Stimulated activated CD4-positive, alpha-beta T cell treated with anti-CD3 and anti-CD28 coated beads, Interleukin-2, amount 100 ng/mL, for 24 hours (primary cell): ENCODE results near the gene BAG5.

ENCODE experiments used
- DNase-seq, 2 donors: peaks; one replicate each; pipeline ENCODE4 v3.0.0-alpha.2; 2020

The BAG5 gene

DNA sequence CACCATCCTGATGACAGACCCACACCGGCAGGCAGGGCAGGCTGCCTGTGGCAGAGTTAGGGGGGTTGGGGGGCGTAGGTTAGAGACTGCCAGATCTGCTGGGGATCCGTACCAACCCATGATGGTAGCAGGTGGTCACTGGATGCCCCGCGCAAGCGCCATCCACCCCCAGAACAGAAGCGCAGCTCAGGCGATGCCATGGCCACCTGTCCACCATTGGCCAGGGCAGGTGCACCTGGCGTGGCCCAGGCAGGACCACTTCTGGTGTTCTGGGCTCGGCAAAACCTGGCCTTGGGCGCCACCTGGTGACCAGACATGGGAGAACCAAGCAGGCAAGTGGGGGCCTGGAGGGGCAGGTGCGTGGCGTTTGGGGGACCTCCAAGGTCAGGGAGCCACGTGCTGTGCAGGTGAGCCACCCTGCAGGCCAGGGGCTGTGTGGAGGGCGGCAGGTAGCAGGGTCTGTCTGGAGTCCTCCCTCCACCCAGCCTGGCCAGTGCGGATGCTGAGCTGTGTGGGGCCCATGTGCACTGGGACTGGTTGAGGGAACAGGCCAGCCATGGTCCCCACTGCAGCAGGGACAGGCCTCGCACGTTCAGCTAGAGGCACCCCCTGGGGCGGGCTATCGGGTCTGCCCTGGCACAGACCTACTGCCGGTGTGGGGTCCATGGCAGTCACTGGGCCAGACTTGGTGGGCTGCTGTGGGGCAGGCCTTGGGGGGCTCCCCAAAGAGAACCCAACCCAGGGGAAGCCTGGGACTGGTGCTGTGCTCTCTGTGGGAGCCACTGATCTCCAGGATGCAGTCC, 15.6 kb downstream of the BAG5 start:
- peak; percentile 82 to 83 for DNase-seq

DNA sequence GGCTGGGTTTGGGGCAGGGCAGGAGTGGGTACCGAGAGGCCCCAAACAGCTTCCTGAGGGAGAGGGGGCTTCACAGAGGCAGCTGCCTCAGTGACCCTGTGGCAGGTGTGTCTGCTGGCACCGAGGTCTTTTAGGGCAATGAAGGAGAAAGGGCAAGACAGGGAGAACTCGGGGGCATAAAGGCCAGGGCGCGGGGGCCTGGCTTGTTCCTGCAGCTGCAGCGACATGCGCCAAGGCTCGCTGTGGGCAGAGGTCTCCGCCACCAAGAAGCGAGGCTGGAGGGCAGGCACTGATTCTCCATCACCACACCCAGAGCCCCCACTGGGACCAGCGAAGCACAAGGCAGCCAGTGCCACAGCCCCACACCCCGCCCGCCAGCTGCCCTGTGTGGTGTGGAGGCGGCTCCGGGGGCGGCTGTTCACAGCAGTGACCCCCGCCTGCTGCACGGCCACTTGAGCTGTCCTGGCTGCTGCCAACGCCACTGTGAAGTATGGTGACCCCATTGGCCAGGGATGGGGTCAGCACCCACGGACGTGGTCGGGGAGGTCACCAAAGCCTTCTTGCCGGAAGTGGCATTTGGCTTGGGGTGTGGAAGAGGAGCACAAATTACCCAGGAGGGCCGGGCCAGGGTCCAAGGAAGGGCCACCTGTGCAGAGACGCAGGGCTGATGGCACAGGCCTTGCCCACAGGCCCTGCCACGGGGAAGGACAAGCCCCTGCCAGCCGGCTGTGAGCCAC, 16.4 kb downstream of the BAG5 start:
- DNase-seq, result no peak

DNA sequence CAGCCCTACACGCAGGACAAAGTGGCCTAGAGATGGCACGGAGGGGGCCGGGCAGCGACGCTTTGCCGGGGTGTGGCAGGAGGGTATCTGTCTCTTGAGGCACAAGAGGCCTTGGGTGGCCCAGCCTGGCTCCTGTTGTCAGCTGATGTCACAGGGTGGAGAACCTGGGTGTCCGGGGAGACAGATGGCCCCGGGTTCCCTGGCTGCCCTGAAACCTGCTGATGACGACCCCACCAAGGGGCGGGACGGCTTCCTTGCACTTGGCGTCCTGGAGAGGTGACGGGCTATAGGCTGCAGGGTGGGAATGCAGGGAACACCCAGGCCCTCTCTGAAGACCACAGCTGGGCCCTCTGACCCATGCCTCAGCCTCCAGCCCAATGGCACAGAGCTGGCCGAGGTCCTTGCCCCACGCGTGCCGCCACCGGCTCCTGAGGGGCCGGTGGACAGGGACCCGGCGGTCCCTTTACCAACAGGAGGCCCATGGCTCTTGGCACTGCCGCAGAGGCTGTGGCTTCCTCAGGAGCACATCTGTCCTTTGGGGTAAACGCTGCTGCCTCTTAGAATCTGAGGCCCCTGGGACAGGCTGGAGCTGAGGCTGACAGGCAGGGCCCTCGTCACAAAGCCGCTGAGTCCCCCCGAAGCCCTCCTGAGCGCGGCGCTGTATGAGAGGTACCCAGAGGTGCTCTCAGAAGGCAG, 17.1 kb downstream of the BAG5 start:
- no peak for DNase-seq

DNA sequence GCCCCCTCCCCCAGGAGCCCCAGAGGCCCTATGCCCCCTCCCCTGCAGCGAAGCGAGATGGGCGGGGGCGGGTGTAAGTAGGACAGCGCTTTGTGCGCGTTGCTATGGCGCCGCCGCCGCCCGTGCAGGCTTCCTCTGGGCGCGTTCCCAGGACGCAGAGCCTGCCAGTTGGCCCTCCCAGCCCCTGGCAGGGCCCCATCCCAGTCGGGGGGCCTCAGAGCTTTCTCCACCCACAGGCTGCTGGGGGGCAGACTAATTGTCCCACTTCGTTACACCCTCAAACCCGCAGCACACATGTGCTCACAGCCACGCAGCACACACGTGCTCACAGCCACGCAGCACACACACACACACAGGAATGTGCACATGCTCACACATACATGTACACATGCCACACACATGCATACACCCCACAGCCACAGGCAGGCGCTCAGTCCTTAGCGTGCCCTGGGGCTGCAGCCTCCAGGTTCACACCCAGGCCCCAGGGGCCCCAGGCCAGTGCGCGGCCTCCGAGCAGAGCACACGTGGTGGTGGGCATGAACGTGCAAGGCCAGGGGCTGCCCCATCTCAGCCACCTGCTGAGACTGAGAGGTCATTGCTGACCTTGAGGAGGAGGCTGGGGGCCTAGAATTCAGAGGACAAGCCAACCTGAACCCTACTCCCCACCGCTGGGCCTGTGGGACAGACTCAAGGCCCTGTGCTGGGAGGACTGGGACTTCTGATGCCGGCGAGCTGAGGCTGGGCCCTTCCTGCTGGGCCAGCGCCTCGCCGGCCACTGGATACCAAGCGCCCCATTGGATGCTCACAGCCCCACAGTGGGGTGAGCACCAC, 17.9 kb downstream of the BAG5 start:
- no peak for DNase-seq

DNA sequence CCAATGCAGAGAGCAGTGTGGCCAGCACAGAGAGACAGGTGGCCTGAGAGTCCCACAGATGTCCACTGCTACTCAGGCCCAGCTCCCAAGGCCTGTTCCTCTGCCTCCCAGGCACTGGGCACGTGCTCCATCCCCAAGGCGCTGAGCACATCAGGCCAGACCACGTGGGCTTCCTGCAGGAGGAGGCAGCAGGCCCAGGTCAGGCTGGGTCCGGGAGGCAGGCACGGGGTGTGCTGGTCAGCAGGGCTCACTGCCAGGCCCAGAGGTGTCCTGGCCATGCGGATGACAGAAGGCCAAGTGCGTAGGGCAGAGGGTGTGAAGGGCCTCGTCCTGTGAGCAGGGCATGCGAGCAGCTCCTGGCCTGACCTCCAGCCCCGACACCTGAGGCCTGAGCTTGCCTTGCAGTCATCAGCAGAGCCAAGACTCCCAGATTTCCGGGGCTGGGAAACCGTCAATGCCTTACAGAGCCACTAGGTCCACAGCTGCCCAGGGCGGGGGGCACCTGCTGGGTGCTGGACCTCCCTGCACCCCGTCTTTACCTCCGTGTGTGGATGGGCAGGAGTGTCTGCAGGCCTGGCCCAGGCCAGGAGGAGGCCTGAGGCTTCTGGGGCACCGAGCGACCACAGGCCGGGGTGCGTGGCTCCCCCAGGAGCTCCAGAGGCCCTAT, 18.6 kb downstream of the BAG5 start:
- no peak for DNase-seq

DNA sequence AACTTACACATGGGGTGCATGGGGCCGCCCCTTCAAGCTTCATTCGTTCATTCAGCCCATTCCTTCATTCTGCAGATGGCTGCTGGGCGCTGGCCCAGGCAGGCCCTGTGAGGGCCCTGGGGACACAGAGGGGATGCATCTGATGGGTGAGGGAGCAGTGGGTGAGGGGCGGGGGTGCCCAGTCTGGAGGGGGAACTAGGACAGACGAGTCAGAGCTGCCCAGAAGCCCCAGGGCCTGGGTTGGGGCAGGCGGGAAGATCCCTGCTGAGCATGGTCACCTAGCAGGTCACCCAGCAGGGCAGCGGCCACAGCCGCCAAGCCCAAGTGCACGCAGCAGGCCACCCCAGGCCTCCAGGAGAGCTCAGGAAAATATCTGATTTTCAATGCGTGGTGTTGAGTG, 19.3 kb downstream of the BAG5 start:
- DNase-seq, result no peak

DNA sequence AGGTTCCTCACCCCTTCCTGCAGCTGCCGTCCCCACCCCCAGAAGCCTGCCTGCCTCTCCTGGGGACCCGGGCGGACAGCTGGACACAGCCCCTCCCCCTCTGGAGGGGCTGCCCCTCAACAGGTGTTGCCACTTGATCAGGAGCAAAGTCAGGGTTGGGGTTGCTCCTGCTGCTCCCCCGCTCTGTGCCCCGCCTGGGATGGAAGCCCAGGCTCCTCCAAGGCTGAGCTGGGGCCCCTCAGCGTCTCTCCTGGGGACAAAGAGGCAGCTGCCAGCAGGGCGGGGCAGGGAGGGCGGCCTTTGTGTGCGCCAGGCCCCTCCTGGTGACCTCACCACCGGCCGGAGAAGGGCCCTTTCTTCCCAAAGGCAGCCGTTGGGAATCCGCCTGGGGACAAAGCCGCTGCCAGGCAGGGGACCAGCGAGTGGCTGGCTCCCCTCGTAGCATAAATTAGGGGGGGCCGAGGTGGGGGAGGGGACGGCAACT, 19.8 kb downstream of the BAG5 start:
- DNase-seq, result no peak

DNA sequence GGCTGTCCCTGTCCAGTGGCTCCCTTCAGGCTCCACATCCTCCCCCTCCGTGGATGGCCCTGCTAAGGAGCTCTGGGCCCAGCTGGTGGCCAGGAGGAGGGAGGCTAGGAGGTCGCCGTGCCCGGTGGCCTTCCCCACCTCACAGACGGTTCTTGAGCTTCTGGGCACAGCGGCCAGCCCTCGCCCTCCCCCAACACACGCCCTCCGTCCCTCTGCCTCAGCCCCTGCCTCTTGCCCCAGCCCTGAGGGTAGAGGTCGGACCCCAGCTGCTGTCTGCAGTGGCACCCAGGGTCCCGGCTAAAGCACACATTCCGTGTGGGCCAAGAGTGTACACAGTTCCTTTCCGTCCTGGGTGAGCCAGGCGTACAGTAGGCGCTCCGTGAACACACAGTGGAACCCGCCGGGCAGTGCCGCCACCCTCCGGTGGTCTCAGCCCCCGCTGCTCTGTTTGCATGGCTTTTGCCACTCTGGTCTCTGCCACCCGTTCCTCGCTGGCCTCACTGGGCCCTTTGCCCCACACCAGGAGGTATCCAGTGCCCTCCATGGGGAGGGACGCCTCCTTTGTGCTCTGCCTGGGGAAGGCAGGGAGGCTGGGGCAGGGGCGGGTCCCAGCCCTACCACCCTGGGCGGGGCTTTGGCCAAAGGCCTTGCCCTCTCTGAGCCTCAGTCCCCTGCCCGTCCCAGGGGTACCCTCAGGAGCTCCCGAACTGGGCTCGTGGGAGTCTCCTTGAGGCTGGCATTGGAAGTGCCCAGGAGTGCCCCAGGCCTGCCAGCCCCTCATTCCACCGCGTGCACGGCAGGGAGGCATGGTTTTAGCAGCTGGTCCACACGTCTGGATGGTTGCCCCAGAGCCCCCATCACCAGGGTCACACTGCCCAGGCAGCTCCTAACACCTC, 20.5 kb downstream of the BAG5 start:
- DNase-seq, result no peak

DNA sequence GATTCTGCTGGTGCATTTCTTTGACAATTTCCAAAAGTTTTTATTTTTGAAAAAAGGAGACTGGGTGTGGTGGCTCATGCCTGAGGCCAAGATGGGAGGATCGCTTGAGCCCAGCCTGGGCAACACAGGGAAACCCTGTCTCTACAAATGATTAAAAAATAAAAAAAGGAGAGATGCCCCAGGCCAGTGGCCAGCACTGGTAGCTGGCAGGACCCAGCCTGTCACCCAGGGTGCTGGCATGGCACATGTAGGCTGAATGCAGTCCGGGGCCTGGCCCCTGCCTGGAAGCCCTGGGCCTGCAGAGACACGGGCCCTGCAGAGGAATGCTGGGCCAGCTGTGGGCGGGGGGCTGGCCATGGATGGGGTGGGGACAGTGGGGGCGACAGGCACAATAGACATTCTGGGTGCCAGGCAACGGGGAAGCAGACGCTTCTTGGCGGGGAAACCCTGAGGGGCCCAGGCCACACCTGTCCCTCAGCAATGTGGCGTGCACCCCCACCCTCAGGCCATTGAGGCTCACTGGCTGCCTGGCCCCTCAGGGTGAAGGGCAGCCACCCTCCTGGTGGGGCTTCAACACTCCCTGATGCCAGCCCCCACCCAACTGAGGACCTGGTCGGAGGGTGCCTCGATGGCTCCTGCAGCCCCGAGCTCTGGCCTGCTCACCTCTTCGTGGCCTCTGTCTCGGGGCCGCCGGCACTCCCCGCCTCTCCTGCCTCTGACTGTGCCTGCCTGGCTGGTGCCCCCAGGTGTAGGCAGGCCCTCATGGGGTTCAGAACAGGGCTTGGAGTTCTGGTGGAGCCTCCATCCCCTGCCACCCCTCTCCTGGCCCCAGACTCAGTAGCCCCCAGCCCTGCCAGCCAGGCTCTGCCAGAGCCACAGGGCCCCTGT, 21.4 kb downstream of the BAG5 start:
- DNase-seq, result no peak

DNA sequence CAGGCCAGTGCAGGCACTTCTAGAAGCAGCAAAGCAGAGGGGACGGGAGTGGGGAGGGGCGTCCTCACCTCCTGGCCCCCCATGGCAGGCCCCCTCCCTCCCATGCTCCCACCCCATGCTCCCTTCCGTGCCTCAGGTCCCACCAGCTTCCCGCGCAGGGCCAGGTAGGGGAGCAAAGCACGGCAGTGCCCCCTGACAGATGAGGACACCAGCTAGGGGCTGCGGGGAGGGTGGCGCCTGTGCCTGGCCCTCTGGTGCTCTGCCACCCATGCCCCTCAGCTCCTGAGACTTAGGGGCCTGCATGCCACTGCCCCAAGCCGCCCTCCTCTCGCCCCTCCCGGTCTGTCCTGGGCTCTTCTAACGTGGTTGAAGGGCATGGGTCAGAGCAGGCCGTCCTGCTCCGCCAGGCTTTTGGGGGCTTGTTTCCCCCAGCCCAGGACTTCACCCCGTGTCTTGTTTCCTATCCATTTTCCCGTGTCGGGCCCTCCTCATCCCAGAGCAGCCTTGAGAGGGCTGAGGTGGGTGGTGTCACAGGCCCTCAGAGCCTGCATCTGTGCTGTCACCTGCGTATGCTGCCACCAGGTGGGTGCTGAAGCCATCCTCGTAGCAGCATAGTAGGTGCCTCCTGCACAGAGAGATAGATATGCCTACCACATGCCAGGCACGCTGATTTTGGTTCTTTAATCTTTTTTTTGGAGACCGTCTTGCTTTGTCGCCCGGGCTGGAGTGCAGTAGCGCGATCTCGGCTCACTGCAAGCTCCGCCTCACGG, 23.2 kb downstream of the BAG5 start:
- no peak for DNase-seq

DNA sequence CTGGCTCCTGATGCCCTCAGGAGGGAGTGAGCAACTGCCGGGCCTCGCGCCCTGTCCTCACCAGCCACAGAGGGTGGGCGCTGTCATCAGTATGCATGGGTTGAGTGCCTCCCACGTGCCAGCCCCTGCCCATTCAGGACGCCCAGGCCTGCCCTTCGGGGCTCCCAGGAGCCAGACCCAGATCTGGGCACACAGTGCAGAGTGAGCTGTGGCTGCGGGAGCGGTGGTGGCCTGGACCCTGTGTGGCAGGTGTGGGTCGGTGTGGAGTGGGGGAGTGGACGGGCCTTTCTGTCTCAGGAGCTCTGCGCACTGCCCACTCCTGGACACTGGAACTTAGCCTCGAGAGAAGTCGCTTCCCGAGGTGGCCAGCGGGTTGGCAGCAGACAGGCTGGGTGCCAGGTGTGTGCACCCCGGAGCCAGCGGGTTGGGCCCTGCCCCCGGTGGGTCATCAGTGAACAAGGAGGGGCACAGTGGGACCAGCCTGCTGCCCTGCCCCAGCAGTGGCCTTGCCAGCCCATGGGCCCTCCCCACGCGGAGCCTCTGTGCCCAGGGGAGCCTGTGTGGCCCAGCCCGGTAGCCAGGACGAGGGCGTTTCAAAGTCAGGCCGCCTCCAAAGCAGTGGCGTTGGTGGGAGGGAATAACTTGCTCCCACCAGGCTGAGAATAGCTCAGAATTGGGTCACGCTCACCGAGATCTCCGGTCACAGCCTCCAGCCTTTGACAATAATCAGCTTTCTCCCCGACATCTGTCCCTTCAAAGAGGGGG, 24.0 kb downstream of the BAG5 start:
- no peak for DNase-seq

DNA sequence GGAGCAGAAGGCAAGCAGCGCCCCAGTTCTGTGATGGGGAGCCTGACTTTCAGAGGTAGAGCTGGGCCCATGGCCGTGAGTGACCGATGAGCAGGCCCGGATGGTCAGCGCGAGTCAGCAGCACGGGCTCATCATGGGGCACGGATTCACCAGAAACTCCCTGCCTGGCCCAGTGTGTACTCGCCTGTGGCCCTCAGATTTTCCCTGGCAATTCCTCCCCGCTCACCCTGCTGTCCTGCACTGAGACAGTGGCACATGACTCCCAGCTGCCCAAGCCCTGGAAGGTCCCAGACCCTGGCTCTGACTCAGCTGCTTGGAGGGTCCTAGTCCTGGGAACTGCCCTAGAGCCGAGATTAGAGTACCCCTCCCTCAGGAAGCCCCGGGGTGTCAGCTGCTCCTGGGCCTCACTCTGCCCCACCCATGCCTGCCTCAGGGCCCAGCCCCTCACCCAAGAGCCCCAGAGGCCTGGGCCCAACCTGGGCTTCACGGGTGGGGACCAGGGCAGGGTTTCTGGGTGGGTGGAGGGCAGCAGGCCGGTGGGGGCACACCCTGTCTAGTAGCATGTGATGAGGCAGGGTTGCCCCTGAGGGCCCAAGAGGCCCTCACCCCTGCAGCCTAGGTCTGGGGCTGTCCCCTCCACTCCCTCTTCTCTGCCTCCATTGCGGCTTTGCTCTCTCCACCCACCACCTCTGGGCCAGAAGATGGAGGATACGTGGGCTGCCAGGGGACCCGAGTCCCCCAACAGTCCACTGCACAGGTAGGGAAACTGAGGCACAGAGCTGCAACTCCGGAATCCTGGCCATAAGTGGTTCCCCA, 25.1 kb downstream of the BAG5 start:
- DNase-seq, result no peak

DNA sequence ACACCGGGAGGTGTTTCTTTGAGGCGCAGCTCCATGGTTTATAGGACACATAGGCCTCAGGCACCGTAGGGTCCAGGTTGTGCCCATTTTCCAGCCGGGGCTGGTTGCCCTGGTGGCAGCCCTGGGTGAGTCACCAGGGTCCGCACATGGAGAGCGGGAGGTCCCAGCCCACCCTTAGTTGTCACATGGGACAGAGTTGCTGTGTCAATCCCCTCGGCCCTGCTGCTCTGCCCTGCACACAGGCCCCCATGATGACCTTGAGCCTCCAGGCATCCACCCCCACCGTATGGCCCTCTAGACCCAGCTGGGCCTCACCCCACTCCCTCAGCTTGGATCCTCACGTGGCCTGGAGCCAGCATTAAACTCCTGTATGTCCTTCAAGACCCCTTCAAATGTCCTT, 25.8 kb downstream of the BAG5 start:
- no peak for DNase-seq

DNA sequence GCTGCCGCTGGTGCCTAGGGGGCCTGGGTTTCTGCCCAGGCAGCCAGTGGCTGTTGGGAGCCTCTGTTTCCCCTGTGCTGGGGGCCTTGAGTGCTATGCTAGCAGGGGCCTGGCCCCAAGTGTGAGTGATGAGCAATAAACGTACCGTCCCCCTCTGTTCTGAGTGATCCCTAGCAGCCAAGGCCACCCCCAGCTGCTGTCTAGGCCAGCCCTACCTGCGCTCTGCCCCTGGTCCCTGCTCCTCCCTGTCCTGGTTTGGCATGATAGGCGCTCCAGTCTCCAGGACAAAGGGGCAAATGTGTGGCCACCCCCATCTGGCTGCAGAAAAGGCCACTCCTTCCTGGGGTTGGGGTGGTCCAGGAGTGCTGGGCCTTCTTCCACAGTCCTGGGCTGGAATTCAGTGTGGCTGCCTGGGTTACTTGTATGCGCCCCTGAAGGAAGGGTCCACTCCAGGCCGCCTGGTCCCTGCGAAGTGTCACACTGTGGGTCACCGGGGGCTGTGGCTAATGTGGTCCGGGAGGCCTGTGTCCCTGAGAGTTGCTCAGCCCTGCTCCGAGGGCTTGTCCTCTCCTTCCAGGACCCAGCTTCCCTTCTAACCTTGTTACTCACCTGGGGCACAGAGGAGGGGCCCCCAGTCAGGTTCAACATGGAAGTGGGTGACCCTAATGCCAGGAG, 26.4 kb downstream of the BAG5 start:
- DNase-seq, result no peak

DNA sequence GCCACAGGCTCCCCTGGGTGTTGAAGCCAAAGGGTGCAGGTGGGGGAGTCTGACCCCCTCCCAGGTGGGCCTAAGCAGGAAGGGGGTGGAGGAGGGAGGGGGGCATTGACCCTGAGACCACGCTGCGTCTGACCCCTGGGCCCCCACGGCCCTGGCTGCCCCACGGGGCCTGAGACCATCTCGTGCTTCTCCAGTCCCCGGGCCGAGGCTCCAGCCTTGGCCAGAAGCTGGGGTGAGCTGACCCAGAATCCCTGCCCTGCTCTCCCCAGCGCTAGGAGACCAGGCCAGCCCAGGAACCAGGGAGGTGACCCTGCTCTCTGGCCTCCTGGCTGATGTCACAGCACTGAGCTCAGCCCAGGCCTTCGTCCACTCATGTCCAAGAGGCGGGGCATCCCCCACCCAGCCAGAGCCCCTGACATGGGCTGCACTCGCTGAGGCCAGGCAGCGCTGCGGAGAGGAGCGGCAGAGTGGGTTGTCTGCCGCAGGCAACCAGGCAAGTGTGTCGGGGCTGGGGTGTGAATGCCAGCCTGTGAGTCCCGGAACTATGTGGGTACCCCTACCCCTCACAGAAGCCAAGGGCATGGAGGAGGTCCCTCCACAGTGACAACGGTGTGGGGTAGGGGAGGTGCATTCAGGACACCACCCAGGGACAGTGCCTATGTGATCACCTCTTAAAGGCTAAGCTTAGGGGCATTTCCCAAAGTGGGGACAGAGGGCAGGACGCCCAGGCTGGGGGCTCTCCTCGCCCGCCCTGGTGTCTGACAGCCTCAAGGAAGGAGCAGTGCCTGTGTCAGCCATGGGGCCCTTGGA, 27.2 kb downstream of the BAG5 start:
- DNase-seq, result no peak

DNA sequence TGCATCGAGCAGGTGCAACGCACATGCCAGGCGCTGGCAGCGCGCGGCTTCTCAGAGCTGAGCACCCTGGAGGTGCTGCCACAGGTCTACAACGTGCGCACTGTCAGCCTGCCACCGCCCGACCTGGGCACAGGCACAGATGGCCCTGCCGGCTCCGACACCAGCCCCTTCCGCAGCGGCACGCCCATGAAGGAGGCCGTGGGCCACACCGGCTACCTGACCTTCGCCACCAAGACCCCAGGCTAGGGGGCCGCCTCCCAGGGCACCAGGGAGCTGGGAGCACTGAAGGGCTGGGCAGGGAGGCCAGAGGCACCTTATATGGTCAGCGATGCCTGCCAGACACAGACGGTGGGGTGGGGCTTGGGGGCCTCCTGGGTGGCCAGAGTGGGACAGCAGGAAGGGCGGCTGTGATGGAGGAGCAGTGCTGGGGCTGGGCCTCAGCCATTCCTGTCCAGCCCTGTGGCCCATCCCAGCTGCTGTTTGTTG, 27.8 kb downstream of the BAG5 start:
- no peak for DNase-seq
